HG03432 (cell line): ENCODE results near the gene DNAJB6.

Source experiments
- ATAC-seq: cut with Tn5 transposase; IDR thresholded peaks from one replicate; pipeline ENCODE4 v1.9.1; 2021; ENCODE audit warnings: mild to moderate bottlenecking, moderate library complexity; ENCODE audit not compliant: unreplicated experiment

Gene DNAJB6

DNA sequence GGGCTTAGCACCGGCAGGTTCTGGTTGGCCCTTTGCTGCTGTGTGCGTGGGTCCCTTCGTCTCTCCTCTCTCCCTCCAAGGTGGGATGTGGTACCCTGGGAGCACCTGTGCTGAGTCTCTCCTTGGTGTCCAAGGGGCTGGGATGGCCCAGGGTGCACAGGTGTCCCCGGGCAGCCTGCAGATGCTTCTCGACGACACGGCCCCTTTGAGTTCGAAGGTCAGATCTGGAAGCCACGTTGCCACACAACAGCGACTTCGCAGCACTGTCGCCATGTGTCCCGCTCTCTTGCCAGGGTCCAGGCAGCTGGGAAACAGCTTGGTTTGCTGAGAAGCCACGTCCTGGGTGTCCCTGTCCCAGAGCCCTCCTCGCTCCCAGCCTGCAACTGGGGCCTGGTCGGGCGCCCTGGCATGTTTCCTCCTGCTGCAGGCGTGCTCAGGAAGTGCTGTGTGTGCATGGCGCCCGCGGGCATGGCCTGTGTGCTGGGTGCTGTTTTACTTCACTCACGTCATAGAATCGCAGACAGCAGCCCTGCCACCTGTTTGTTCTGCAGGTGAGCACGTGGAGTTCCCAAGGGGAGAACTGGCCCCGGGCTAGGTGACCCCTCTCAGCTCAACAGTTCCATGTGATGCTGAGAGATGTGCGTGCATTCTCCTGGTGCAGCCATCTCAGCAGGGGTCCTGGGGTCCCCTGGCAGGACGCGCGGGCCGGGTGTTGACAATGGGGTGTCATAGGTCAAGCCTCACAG lies 70.9 kb downstream of the DNAJB6 start:
- ATAC-seq = no peak

- no peak for ATAC-seq
Observed at GRCh38 chr7:157408258-157409101, 71.7 kb downstream of the DNAJB6 start.

GRCh38 chr7:157409149-157409752 lies 72.4 kb downstream of the DNAJB6 start:
- ATAC-seq = no peak

DNA sequence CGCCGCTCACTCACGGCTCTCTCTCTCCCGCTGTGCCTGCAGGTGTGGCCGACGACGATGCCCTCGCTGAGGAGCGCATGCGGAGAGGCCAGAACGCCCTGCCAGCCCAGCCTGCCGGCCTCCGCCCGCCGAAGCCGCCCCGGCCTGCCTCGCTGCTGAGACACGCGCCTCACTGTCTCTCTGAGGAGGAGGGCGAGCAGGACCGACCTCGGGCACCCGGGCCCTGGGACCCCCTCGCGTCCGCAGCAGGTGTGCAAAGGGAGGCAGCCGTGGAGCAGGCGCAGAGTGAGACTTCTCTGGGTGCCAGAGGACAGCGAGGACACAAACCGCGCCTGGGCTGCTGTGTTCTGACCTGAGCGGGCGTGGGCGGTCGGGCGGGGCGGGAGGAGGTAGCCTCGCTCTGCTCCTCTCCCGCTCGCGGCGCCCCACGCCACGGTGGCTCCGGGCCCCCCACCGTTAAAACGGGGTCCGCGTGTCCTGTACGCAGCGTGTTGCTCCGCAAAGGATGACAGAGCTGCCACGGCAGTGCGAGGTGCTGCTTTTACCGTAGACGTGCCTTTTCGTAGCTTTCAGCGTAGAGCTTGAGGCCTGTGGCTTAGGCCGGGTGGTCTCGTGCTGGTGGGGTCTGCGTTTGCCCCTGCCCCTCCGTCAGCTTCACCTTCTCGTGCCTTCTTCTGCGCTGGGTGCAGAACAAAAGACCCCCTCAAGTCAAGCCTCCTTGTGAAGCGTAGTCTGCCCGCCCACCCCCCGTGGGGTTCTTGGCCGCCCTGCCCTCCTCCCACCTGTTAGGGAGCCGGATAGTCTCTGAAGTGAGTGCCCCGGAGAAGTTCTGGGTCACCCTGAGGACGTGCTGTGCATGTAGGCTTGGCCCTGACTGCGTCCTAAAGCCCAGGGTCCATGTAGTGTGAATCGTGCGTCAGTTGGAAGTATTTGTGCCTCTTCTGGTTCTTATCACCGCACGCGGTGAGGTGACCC lies 73.2 kb downstream of the DNAJB6 start:
- ATAC-seq = no peak

- ATAC-seq = no peak
Observed at GRCh38 chr7:157410831-157411556, 74.2 kb downstream of the DNAJB6 start.

DNA sequence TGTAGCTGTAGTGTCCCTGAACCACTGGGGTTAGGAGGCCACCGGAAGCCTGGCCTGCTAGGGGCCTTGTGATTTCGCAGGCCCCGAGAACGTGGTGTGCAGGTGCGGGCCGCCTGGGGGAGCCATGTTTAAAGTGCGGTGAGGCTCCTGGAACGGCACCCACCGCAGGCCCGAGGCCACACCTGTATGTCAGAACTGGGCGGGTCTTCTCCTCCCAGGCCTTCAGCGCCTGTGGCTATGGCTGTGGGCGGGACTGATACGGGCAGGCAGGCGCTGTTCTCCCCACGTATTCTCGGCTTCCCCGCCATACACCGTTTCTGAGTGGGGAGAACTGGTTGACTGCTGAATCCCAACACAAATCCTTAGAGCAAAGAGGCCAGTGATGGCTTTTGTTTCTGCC lies 74.8 kb downstream of the DNAJB6 start:
- ATAC-seq = no peak

GRCh38 chr7:157412021-157412443 lies 75.2 kb downstream of the DNAJB6 start:
- no peak for ATAC-seq

DNA sequence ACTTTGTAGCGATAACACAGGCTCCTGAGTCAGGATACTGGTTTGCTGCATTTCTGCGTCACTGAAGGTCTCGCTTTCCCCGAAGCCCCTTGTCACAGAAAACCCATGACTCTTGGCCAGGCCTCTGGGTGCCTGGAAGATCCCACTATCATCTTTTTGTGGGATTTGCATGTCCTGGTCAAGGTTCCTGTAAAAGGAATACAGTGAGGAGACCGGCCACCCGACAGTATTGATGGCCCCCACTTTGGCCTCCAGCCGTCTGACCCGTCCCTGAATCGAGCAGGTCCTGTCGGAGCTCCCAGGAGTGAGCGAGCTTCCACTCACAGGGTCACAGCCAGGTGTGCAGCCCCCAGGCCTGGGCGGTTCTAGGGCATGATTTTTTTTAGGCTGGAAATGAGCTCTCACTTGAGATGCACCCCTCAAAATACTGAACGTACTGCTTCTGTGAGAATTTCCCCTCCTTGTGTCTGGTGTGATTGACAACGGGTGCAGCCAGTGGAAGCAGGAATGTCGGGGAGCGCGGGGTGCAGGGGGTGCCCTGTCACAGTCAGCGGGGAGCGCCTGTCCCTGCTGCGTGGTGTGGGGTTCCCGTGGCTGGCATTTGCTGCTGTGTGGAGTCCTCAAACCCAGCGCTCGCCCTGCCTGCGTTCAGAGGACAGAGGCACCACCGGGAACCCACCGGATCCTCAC lies 75.8 kb downstream of the DNAJB6 start:
- ATAC-seq = no peak

DNA sequence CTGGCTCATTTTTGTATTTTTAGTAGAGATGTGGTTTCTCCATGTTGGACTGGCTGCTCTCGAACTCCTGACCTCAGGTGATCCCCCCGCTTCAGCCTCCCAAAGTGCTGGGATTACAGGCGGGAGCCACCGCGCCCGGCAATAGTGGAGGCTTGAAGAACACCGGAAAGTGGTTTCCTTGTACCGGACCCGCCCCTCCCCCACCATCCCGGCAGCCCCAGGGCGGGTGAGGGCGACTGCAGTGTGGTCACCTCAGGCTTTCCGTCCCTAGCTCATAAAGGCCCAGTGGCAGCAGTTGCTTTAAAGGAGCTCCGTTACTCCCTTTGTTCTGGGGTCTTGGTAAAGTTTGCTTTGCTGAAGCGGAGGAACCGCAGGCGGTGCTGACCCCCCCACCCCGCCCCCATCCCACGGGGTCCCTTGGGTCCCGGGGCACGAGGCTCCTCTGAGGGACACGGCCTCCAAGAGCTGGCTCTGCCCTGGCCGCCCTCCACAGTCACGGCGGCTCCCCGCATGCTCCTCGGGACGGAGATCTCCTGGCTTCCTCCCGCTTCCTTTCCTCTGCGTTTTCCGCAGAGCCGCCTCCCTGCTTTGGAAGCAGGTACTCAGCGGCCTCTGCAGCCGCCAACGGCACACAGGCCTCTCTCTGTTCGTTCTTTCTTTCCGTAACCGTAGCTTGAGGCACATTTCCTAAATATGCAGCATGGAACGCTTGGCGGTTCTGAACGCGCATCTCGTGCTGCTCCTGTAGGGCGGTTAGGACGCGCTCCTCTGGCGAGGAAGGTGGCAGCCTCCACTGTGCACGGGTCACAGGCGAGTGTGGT lies 77.3 kb downstream of the DNAJB6 start:
- ATAC-seq = no peak

- ATAC-seq = no peak
Observed at GRCh38 chr7:157414702-157415096, 77.9 kb downstream of the DNAJB6 start.

GRCh38 chr7:157415486-157415885 lies 78.7 kb downstream of the DNAJB6 start:
- no peak for ATAC-seq

DNA sequence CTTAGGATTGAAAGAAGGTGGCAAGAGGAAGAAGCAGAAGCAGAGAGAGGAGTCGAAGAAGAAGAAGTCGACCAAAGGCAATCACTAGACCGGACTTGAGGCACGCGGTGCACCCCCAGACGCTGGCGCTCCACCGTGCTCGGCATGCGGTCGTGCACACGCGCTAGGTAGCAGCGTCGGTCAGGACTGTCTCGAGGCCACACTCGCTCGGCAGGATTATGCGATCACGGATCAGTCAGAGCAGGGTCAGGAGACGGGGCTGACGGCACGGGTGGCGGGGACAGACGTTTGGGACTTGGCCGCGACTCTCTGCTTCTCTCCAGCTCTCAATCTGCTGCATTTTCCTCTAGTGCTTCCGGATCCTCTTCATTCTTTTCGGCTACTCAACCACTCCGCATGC lies 79.2 kb downstream of the DNAJB6 start:
- ATAC-seq = no peak

DNA sequence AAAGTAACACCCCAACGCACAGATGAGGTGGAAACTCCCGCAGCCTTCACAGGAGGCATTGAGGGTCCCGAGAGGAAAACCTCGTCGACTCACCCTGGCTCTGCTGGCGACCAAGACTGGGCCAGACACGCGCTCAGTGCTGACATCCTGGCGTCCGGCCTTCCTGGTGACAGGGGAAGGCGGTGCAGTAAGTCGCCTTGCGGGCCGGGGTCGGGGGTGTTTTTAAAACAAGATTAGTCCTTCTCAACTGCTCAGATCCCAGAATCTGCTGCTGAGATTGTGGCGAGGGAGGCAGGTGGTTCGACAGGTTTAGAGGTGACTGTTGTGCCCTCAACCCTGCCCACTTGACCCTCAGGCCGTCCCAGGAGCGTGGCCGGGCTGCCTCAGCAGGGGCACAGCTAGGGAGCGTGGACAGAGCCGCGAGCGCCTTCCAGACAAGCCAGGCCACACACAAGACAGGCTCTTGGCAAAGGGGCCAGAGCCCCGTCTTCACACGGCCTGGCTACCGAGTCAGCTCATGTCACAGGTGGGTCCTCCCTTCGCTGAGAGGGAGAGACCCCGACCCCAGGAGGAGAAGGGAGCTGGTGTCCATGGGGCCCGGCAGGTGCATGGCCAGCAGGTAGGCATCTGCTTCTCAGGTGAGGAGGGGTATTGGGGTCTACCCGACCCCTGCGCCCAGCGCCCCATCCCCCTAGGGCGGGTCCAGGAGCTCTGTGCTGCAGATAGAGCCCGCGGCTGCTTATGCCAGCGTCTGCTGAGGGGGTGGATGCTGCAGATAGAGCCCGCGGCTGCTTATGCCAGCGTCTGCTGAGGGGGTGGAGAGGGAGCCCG lies 81.6 kb downstream of the DNAJB6 start:
- no peak for ATAC-seq

GRCh38 chr7:157419035-157419293 lies 82.2 kb downstream of the DNAJB6 start:
- ATAC-seq = no peak

- no peak for ATAC-seq
Observed at GRCh38 chr7:157422279-157422678, 85.5 kb downstream of the DNAJB6 start.

DNA sequence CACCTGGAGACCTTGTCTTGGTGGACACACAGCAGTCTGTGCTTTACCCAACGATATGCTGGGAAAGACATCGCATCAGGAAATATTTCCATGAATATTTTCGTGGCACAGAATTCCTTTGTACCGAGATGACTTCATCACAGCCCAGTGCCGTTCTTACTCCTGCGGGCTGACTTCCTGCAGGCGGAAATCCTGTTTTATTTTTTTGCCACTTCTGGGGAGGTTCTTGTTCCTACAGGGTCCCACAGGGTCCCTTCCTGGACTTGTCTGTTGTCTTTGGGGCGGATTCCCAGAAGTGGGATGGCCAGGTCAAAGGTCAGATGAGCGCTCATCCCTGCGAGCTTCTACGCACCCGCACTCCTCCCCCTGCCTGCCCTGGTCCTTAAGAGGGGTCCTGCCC lies 86.5 kb downstream of the DNAJB6 start:
- no peak for ATAC-seq

GRCh38 chr7:157423886-157424565 lies 87.2 kb downstream of the DNAJB6 start:
- ATAC-seq = no peak
